Activated T-cell treated with anti-CD3 and anti-CD28 coated beads, Interleukin-2, amount 50 U/mL, for 4 hours (primary cell): Measurements from ENCODE around the gene PAFAH1B2. TPM values are rescaled to one million over a fixed set of nuclear protein-coding genes. Genes with fewer than 3 reads are reported as not detected.
"Not testable (repeated sequence)": the region's sequence is repeated elsewhere in the genome, so short reads cannot be mapped to it uniquely, and the experiment has no call there.

Experiments
- ATAC-seq, 2 donors: fragments of 200-7000 bp; cut with Tn5 transposase; one replicate each; pipeline ENCODE4 v1.10.0; 2021
- DNase-seq: peaks from one replicate; pipeline ENCODE4 v3.0.0-alpha.2; 2020
- H3K27me3 Mint-ChIP-seq: one replicate; pipeline ENCODE4 v1.8.0; 2021; ENCODE audit warnings: low read depth, mixed read lengths
- H3K36me3 Mint-ChIP-seq: one replicate; pipeline ENCODE4 v1.8.0; 2022; ENCODE audit warnings: mixed read lengths; ENCODE audit not compliant: insufficient read depth
- H3K4me1 Mint-ChIP-seq: one replicate; pipeline ENCODE4 v1.8.0; 2021; ENCODE audit warnings: low read depth, mixed read lengths
- H3K4me3 Mint-ChIP-seq: one replicate; pipeline ENCODE4 v1.8.0; 2021; ENCODE audit warnings: mild to moderate bottlenecking, moderate library complexity, mixed read lengths
- H3K9me3 Mint-ChIP-seq: one replicate; pipeline ENCODE4 v1.8.0; 2021; ENCODE audit warnings: mixed read lengths
- total RNA-seq, 3 donors: library from RNA; stranded (reverse); gene quantifications; one replicate each; pipeline ENCODE4 v1.2.1, GENCODE V29; 2021

The PAFAH1B2 gene
- total RNA-seq, 3 donors from 2014 or later, result 73.9 to 81.2 (median 80.0) TPM

GRCh38 chr11:117205211-117205818 is 61.2 kb downstream of the PAFAH1B2 start:
- no peaks in the 10 kb centered on the region for H3K9me3 Mint-ChIP-seq
- no peak overlapping the region for H3K4me3 Mint-ChIP-seq
- peaks cover 16% of the 10 kb centered on the region for H3K36me3 Mint-ChIP-seq
- DNase-seq (no peak), ATAC-seq (no peak)
- no peaks in the 10 kb centered on the region for H3K4me1 Mint-ChIP-seq
- H3K27me3 Mint-ChIP-seq, result no peaks in the 10 kb centered on the region

- H3K9me3 Mint-ChIP-seq, H3K27me3 Mint-ChIP-seq, H3K4me1 Mint-ChIP-seq, H3K4me3 Mint-ChIP-seq, ATAC-seq, DNase-seq: not testable (repeated sequence)
- peaks cover 17% of the 10 kb centered on the region for H3K36me3 Mint-ChIP-seq
Observed at GRCh38 chr11:117206111-117206510, 62.0 kb downstream of the PAFAH1B2 start.

- H3K4me1 Mint-ChIP-seq, H3K9me3 Mint-ChIP-seq, ATAC-seq, H3K4me3 Mint-ChIP-seq, H3K27me3 Mint-ChIP-seq, DNase-seq: not testable (repeated sequence)
- peaks cover 22% of the 10 kb centered on the region for H3K36me3 Mint-ChIP-seq
Observed at GRCh38 chr11:117206859-117207258, 62.8 kb downstream of the PAFAH1B2 start.

GRCh38 chr11:117207481-117207880 is 63.4 kb downstream of the PAFAH1B2 start:
- not testable (repeated sequence) for H3K27me3 Mint-ChIP-seq

GRCh38 chr11:117208710-117209109 is 64.6 kb downstream of the PAFAH1B2 start:
- not testable (repeated sequence) for H3K4me3 Mint-ChIP-seq, H3K4me1 Mint-ChIP-seq, DNase-seq, H3K9me3 Mint-ChIP-seq, H3K27me3 Mint-ChIP-seq
- peak in 1 of 2 donors; percentile 25 for ATAC-seq
- peaks cover 28% of the 10 kb centered on the region for H3K36me3 Mint-ChIP-seq

More at GRCh38 chr11:117207481-117207880, 63.4 kb downstream of the PAFAH1B2 start:
- not testable (repeated sequence) for DNase-seq, H3K4me3 Mint-ChIP-seq, ATAC-seq, H3K9me3 Mint-ChIP-seq, H3K4me1 Mint-ChIP-seq
- peaks cover 24% of the 10 kb centered on the region for H3K36me3 Mint-ChIP-seq

GRCh38 chr11:117209351-117210125 is 65.5 kb downstream of the PAFAH1B2 start:
- ATAC-seq, H3K27me3 Mint-ChIP-seq, H3K4me1 Mint-ChIP-seq, H3K4me3 Mint-ChIP-seq, DNase-seq, H3K9me3 Mint-ChIP-seq: not testable (repeated sequence)
- H3K36me3 Mint-ChIP-seq, result peaks cover 31% of the 10 kb centered on the region

GRCh38 chr11:117210620-117211019 is 66.5 kb downstream of the PAFAH1B2 start:
- H3K36me3 Mint-ChIP-seq, result peaks cover 27% of the 10 kb centered on the region
- no peaks in the 10 kb centered on the region for H3K4me1 Mint-ChIP-seq
- H3K27me3 Mint-ChIP-seq, result no peaks in the 10 kb centered on the region
- no peak overlapping the region for H3K4me3 Mint-ChIP-seq
- ATAC-seq, result no peak
- H3K9me3 Mint-ChIP-seq, result no peaks in the 10 kb centered on the region
- no peak for DNase-seq

GRCh38 chr11:117212697-117213355 is 68.7 kb downstream of the PAFAH1B2 start:
- Mint-ChIP-seq H3K4me1 (no peaks in the 10 kb centered on the region), H3K36me3 (peaks cover 38% of the 10 kb centered on the region)

GRCh38 chr11:117214404-117215110 is 70.5 kb downstream of the PAFAH1B2 start:
- no peak for ATAC-seq
- no peak for DNase-seq
- H3K36me3 Mint-ChIP-seq, result peaks cover 53% of the 10 kb centered on the region
- no peaks in the 10 kb centered on the region for H3K4me1 Mint-ChIP-seq
- H3K4me3 Mint-ChIP-seq, result no peak overlapping the region
- H3K27me3 Mint-ChIP-seq, result no peaks in the 10 kb centered on the region
- H3K9me3 Mint-ChIP-seq, result no peaks in the 10 kb centered on the region

More at GRCh38 chr11:117212697-117213355, 68.7 kb downstream of the PAFAH1B2 start:
- H3K9me3 Mint-ChIP-seq, result no peaks in the 10 kb centered on the region
- no peaks in the 10 kb centered on the region for H3K27me3 Mint-ChIP-seq
- DNase-seq, result no peak
- ATAC-seq, result no peak
- H3K4me3 Mint-ChIP-seq, result no peak overlapping the region

GRCh38 chr11:117217141-117218084 is 73.3 kb downstream of the PAFAH1B2 start:
- ATAC-seq (no peak), DNase-seq (no peak)
- Mint-ChIP-seq H3K27me3 (no peaks in the 10 kb centered on the region), H3K4me3 (no peak overlapping the region), H3K4me1 (no peaks in the 10 kb centered on the region), H3K9me3 (no peaks in the 10 kb centered on the region), H3K36me3 (peaks cover 56% of the 10 kb centered on the region)

- Mint-ChIP-seq H3K4me3 (no peak overlapping the region), H3K27me3 (no peaks in the 10 kb centered on the region), H3K9me3 (no peaks in the 10 kb centered on the region), H3K4me1 (no peaks in the 10 kb centered on the region), H3K36me3 (peaks cover 51% of the 10 kb centered on the region)
- ATAC-seq (no peak), DNase-seq (no peak)
Observed at GRCh38 chr11:117218133-117218915, 74.2 kb downstream of the PAFAH1B2 start.

GRCh38 chr11:117219001-117219400 is 74.9 kb downstream of the PAFAH1B2 start:
- Mint-ChIP-seq H3K36me3 (peaks cover 50% of the 10 kb centered on the region), H3K27me3 (no peaks in the 10 kb centered on the region), H3K4me1 (no peaks in the 10 kb centered on the region), H3K4me3 (no peak overlapping the region), H3K9me3 (no peaks in the 10 kb centered on the region)
- ATAC-seq, result no peak
- no peak for DNase-seq

- H3K9me3 Mint-ChIP-seq, result no peaks in the 10 kb centered on the region
- H3K27me3 Mint-ChIP-seq, result no peaks in the 10 kb centered on the region
- no peak for ATAC-seq
- peaks cover 50% of the 10 kb centered on the region for H3K36me3 Mint-ChIP-seq
- no peak for DNase-seq
- H3K4me1 Mint-ChIP-seq, result no peaks in the 10 kb centered on the region
- H3K4me3 Mint-ChIP-seq, result no peak overlapping the region
Observed at GRCh38 chr11:117219455-117219854, 75.4 kb downstream of the PAFAH1B2 start.
